ENCODE measurements around the gene AIFM3.

The AIFM3 gene

GRCh38 chr22:21009638-21010425 is 42.8 kb downstream of the AIFM3 start:
- Histone ChIP-seq H3K9ac (ENCODE audit: low read length) (no peak overlapping the region), H3K36me3 (ENCODE audit: insufficient read depth, low read length) (no peaks in the 10 kb centered on the region), H3K9me3 (ENCODE audit: low read length) (no peaks in the 10 kb centered on the region), H3K4me1 (ENCODE audit: insufficient read depth, low read length) (peaks cover 6% of the 10 kb centered on the region), H3K27me3 (ENCODE audit: control insufficient read depth in 1 of 2, insufficient read depth in 2 of 2, low read length in 2 of 2) (no peaks in the 10 kb centered on the region), H3K4me3 (ENCODE audit: low read depth in 1 of 2, low read length in 2 of 2) (no peak overlapping the region), H3K27ac (ENCODE audit: low read depth, low read length) (no peak overlapping the region)

GRCh38 chr22:21010426-21011113 is 43.5 kb downstream of the AIFM3 start:
- H3K36me3 ChIP-seq (ENCODE audit: insufficient read depth, low read length): no peaks in the 10 kb centered on the region
- H3K9me3 ChIP-seq (ENCODE audit: low read length): no peaks in the 10 kb centered on the region
- H3K27me3 ChIP-seq (ENCODE audit: control insufficient read depth in 1 of 2, insufficient read depth in 2 of 2, low read length in 2 of 2): no peaks in the 10 kb centered on the region
- no peak overlapping the region for H3K27ac ChIP-seq (ENCODE audit: low read depth, low read length)
- peaks cover 13% of the 10 kb centered on the region for H3K4me1 ChIP-seq (ENCODE audit: insufficient read depth, low read length)
- no peak overlapping the region for H3K4me3 ChIP-seq (ENCODE audit: low read depth in 1 of 2, low read length in 2 of 2)
- no peak overlapping the region for H3K9ac ChIP-seq (ENCODE audit: low read length)

- H3K36me3 ChIP-seq (ENCODE audit: insufficient read depth, low read length): no peaks in the 10 kb centered on the region
- H3K4me3 ChIP-seq (ENCODE audit: low read depth in 1 of 2, low read length in 2 of 2): no peak overlapping the region
- H3K27me3 ChIP-seq (ENCODE audit: control insufficient read depth in 1 of 2, insufficient read depth in 2 of 2, low read length in 2 of 2): no peaks in the 10 kb centered on the region
- H3K4me1 ChIP-seq (ENCODE audit: insufficient read depth, low read length): peaks cover 14% of the 10 kb centered on the region
- H3K27ac ChIP-seq (ENCODE audit: low read depth, low read length): no peak overlapping the region
- H3K9me3 ChIP-seq (ENCODE audit: low read length): no peaks in the 10 kb centered on the region
- H3K9ac ChIP-seq (ENCODE audit: low read length): no peak overlapping the region
Measured at GRCh38 chr22:21012446-21013407, 45.7 kb downstream of the AIFM3 start.

GRCh38 chr22:21013657-21014201 is 46.7 kb downstream of the AIFM3 start:
- no peaks in the 10 kb centered on the region for H3K27me3 ChIP-seq (ENCODE audit: control insufficient read depth in 1 of 2, insufficient read depth in 2 of 2, low read length in 2 of 2)
- peak overlapping the region; percentile 54 to 63 for H3K4me3 ChIP-seq (ENCODE audit: low read depth in 1 of 2, low read length in 2 of 2)
- peak overlapping the region; percentile 34 for H3K9ac ChIP-seq (ENCODE audit: low read length)
- H3K27ac ChIP-seq (ENCODE audit: low read depth, low read length): peak overlapping the region; percentile 68
- H3K36me3 ChIP-seq (ENCODE audit: insufficient read depth, low read length): no peaks in the 10 kb centered on the region
- peaks cover 14% of the 10 kb centered on the region for H3K4me1 ChIP-seq (ENCODE audit: insufficient read depth, low read length)
- H3K9me3 ChIP-seq (ENCODE audit: low read length): no peaks in the 10 kb centered on the region

- Histone ChIP-seq H3K36me3 (ENCODE audit: insufficient read depth, low read length) (no peaks in the 10 kb centered on the region), H3K27me3 (ENCODE audit: control insufficient read depth in 1 of 2, insufficient read depth in 2 of 2, low read length in 2 of 2) (no peaks in the 10 kb centered on the region), H3K27ac (ENCODE audit: low read depth, low read length) (peak overlapping the region; percentile 68), H3K4me1 (ENCODE audit: insufficient read depth, low read length) (peaks cover 14% of the 10 kb centered on the region), H3K9me3 (ENCODE audit: low read length) (no peaks in the 10 kb centered on the region), H3K4me3 (ENCODE audit: low read depth in 1 of 2, low read length in 2 of 2) (peak overlapping the region; percentile 54 to 63), H3K9ac (ENCODE audit: low read length) (no peak overlapping the region)
Measured at GRCh38 chr22:21014202-21014725, 47.2 kb downstream of the AIFM3 start.

GRCh38 chr22:21014726-21015465 is 47.8 kb downstream of the AIFM3 start, which contains the start of gene P2RX6:
Gene P2RX6 (plus strand): TSS chr22:21015165. CDS start chr22:21015175, 10 bp downstream.
- Histone ChIP-seq H3K4me3 (ENCODE audit: low read depth in 1 of 2, low read length in 2 of 2) (peak within 1 kb of the TSS; percentile 54 to 63), H3K27me3 (ENCODE audit: control insufficient read depth in 1 of 2, insufficient read depth in 2 of 2, low read length in 2 of 2) (no peaks in the 10 kb centered on the region), H3K4me1 (ENCODE audit: insufficient read depth, low read length) (peaks cover 14% of the 10 kb centered on the region), H3K36me3 (ENCODE audit: insufficient read depth, low read length) (no peaks in the 10 kb centered on the region), H3K9me3 (ENCODE audit: low read length) (no peaks in the 10 kb centered on the region), H3K27ac (ENCODE audit: low read depth, low read length) (peak within 1 kb of the TSS; percentile 68), H3K9ac (ENCODE audit: low read length) (no peak within 1 kb of the TSS)

GRCh38 chr22:21015466-21016006 is 48.5 kb downstream of the AIFM3 start:
- Histone ChIP-seq H3K27ac (ENCODE audit: low read depth, low read length) (no peak overlapping the region), H3K36me3 (ENCODE audit: insufficient read depth, low read length) (no peaks in the 10 kb centered on the region), H3K9ac (ENCODE audit: low read length) (no peak overlapping the region), H3K27me3 (ENCODE audit: control insufficient read depth in 1 of 2, insufficient read depth in 2 of 2, low read length in 2 of 2) (no peaks in the 10 kb centered on the region), H3K4me1 (ENCODE audit: insufficient read depth, low read length) (peaks cover 14% of the 10 kb centered on the region), H3K4me3 (ENCODE audit: low read depth in 1 of 2, low read length in 2 of 2) (no peak overlapping the region), H3K9me3 (ENCODE audit: low read length) (no peaks in the 10 kb centered on the region)

GRCh38 chr22:21016644-21017420 is 49.8 kb downstream of the AIFM3 start:
- H3K27ac ChIP-seq (ENCODE audit: low read depth, low read length): no peak overlapping the region
- no peaks in the 10 kb centered on the region for H3K36me3 ChIP-seq (ENCODE audit: insufficient read depth, low read length)
- H3K4me1 ChIP-seq (ENCODE audit: insufficient read depth, low read length): peaks cover 14% of the 10 kb centered on the region
- H3K9ac ChIP-seq (ENCODE audit: low read length): no peak overlapping the region
- no peak overlapping the region for H3K4me3 ChIP-seq (ENCODE audit: low read depth in 1 of 2, low read length in 2 of 2)
- H3K27me3 ChIP-seq (ENCODE audit: control insufficient read depth in 1 of 2, insufficient read depth in 2 of 2, low read length in 2 of 2): no peaks in the 10 kb centered on the region
- no peaks in the 10 kb centered on the region for H3K9me3 ChIP-seq (ENCODE audit: low read length)

GRCh38 chr22:21018314-21018713 is 51.3 kb downstream of the AIFM3 start:
- no peaks in the 10 kb centered on the region for H3K9me3 ChIP-seq (ENCODE audit: low read length)
- no peaks in the 10 kb centered on the region for H3K27me3 ChIP-seq (ENCODE audit: control insufficient read depth in 1 of 2, insufficient read depth in 2 of 2, low read length in 2 of 2)
- no peak overlapping the region for H3K4me3 ChIP-seq (ENCODE audit: low read depth in 1 of 2, low read length in 2 of 2)
- no peak overlapping the region for H3K27ac ChIP-seq (ENCODE audit: low read depth, low read length)
- H3K36me3 ChIP-seq (ENCODE audit: insufficient read depth, low read length): no peaks in the 10 kb centered on the region
- H3K9ac ChIP-seq (ENCODE audit: low read length): no peak overlapping the region
- H3K4me1 ChIP-seq (ENCODE audit: insufficient read depth, low read length): peaks cover 14% of the 10 kb centered on the region
